ENCODE measurements around the gene MTA1.

GRCh38 chr14:105401699-105402098 lies 17.9 kb upstream of the MTA1 start:
- TF ChIP-seq POLR2A (IDR thresholded peaks at IDR 0.05), result no peak
- no peak for TF ChIP-seq EP300 (IDR thresholded peaks at IDR 0.05)
- TF ChIP-seq CTCF (IDR thresholded peaks at IDR 0.05), result no peak
